ENCODE data around the gene HHIPL1. TPM values are rescaled to one million over a fixed set of nuclear protein-coding genes. Genes with fewer than 3 reads are reported as not detected.

HHIPL1 gene
- total RNA-seq, 3 donors from 2014 or later, result 1.3 to 4.6 (median 2.3) TPM

DNA sequence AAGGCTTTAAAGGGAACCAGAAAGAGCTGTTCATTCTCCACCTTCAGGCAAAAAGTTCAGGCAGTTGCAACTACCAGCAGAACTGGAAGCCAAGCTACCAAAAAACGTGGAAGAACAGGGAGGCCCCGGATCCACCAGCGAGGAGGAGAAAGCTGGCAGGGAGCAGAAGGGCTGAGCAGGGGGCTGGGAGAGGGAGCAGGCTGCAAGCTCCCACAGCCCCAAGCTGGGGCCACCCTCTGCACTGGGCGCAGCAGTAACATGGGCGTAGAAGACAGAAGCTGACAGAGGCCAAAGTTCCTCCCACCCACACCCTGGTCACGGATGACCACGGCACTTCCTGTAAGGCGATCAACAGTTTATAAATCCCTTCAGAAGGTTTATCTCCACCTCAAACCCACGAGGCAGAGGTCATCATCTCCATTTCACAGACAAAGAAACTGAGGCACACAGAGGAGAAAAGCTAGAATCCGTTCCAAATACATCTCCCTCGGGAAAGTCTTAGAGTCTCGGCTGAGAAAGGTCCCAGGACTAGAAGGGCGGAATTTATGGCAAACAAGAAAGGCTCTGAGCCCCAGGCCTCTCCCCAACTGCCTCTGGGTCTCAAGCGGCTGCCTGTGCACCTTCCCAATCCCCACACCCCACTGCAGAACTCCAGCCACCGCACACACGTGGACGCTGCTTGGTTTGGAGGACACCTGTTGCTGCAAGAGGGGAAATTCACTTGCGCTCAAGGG is 42.7 kb upstream of the HHIPL1 start:
- Histone ChIP-seq H3K4me3 (peak overlapping the region; percentile 20 to 88 (median 77)), H3K4me1 (peaks cover 6 to 14% of the 10 kb centered on the region in 2 donors)
- intact Hi-C loops (cut with DNase I; ENCODE audit: low total_unique reads), result loop anchor here (5.0 kb wide), 1 partner anchor 40 kb away; no protein-coding TSS in a partner anchor

DNA sequence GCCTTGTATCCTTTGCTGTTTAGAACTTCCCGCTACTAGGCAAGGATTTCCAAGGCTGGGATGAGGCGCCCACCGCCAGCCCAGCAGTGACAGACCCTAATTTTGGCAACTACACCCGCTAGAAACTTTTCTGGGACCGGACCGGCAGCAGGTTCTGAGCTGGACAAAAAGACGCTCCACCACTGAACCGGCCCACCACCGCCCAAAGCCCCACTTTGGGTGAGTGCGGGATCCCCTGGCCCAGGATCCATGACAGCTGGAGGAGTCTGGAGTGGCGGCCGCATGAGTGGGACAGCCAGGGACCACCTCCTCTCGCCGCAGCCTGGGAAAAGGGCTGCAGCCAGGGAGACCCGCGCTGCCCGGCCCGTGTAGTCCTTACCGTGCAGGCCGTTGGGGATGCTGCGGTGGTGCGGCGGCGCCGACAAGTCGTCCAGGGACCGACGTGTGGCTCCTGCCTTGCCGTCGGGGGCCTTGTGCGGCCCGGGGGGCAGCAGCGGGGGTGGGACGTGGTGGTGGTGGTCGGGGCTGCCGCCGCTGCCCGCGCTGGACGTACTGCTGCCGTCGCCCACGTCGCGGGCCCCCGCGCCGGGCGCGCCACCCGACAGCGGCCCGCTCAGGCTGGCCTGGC is 42.0 kb upstream of the HHIPL1 start:
- no peak for DNase-seq (ENCODE audit: low spot score in 2 of 2)
- Histone ChIP-seq H3K4me1 (peaks cover 6 to 14% of the 10 kb centered on the region in 2 donors), H3K4me3 (peak overlapping the region; percentile 20 to 88 (median 77)), H3K27ac (peak overlapping the region; percentile 39 to 52), H3K27me3 (no peaks in the 10 kb centered on the region), H3K36me3 (no peaks in the 10 kb centered on the region), H3K9me3 (no peaks in the 10 kb centered on the region)
- TF ChIP-seq, protein P1, sequence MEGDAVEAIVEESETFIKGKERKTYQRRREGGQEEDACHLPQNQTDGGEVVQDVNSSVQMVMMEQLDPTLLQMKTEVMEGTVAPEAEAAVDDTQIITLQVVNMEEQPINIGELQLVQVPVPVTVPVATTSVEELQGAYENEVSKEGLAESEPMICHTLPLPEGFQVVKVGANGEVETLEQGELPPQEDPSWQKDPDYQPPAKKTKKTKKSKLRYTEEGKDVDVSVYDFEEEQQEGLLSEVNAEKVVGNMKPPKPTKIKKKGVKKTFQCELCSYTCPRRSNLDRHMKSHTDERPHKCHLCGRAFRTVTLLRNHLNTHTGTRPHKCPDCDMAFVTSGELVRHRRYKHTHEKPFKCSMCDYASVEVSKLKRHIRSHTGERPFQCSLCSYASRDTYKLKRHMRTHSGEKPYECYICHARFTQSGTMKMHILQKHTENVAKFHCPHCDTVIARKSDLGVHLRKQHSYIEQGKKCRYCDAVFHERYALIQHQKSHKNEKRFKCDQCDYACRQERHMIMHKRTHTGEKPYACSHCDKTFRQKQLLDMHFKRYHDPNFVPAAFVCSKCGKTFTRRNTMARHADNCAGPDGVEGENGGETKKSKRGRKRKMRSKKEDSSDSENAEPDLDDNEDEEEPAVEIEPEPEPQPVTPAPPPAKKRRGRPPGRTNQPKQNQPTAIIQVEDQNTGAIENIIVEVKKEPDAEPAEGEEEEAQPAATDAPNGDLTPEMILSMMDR (IDR thresholded peaks at IDR 0.05), result no peak
- no peak for TF ChIP-seq POLR2A (IDR thresholded peaks at IDR 0.05)
- TF ChIP-seq POLR2AphosphoS5 (IDR thresholded peaks at IDR 0.05), result no peak
- intact Hi-C loops (cut with DNase I; ENCODE audit: low total_unique reads), result loop anchor here (5.0 kb wide), 1 partner anchor 41 kb away; no protein-coding TSS in a partner anchor

More for the DNA sequence above, 42.7 kb upstream of the HHIPL1 start:
- H3K9me3 ChIP-seq, result no peaks in the 10 kb centered on the region
- peak overlapping the region; percentile 39 to 52 for H3K27ac ChIP-seq
- no peaks in the 10 kb centered on the region for H3K36me3 ChIP-seq
- no peak for TF ChIP-seq POLR2AphosphoS5 (IDR thresholded peaks at IDR 0.05)
- TF ChIP-seq, protein P1 (IDR thresholded peaks at IDR 0.05), result no peak
- no peak for TF ChIP-seq POLR2A (IDR thresholded peaks at IDR 0.05)
- H3K27me3 ChIP-seq, result no peaks in the 10 kb centered on the region
- no peak for DNase-seq (ENCODE audit: low spot score in 2 of 2)

GRCh38 chr14:99603471-99604277 is 41.3 kb upstream of the HHIPL1 start, which contains the start of gene CCDC85C:
CCDC85C (minus strand) TSS chr14:99604207; CDS start chr14:99603959, 248 bp downstream.
- Histone ChIP-seq H3K4me1 (peaks cover 6 to 14% of the 10 kb centered on the region in 2 donors), H3K9me3 (no peaks in the 10 kb centered on the region), H3K4me3 (peak within 1 kb of the TSS; percentile 76 to 88 (median 77)), H3K27ac (peak within 1 kb of the TSS; percentile 89 to 94), H3K36me3 (no peaks in the 10 kb centered on the region), H3K27me3 (no peaks in the 10 kb centered on the region)
- no peak for DNase-seq (ENCODE audit: low spot score in 2 of 2)
- intact Hi-C loops (cut with DNase I; ENCODE audit: low total_unique reads), result loop anchor here (5.0 kb wide), 1 partner anchor 41 kb away; no protein-coding TSS in a partner anchor
- peak; percentile 21 to 55 (median 43) for TF ChIP-seq POLR2AphosphoS5 (IDR thresholded peaks at IDR 0.05)
- TF ChIP-seq, protein P1 (IDR thresholded peaks at IDR 0.05), result no peak
- TF ChIP-seq POLR2A (IDR thresholded peaks at IDR 0.05), result no peak

DNA sequence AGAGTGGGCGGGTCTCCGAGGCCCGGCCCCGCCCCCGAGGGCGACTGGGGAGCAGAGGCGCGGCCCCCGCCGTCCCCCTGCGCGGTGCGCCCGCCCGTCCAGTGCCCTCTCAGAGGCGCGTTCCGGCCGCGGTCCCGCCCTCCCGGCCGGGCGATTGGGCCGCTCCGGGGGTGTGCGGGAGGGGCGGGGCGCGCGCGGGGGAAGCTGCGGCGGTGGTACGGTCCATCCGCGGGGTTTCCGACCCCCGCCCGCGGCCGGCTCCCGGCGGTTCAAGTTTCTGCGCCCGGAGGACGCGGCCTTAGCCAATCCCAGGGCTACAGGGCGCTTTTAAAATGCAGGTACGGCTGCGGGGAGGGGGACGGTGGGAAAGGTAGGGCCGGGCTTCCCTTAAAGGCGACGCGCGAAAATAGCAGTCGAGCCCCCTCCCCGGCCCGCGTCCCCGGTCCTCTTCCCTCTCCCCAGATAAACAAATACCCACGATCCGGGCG is 40.6 kb upstream of the HHIPL1 start:
- Histone ChIP-seq H3K9me3 (no peaks in the 10 kb centered on the region), H3K4me3 (peak overlapping the region; percentile 76 to 88 (median 77)), H3K27me3 (no peaks in the 10 kb centered on the region), H3K27ac (peak overlapping the region; percentile 89 to 94), H3K4me1 (peaks cover 6 to 14% of the 10 kb centered on the region in 2 donors), H3K36me3 (no peaks in the 10 kb centered on the region)
- DNase-seq (ENCODE audit: low spot score in 2 of 2), result peak; percentile 95
- TF ChIP-seq POLR2A (IDR thresholded peaks at IDR 0.05) (peak; percentile 12), POLR2AphosphoS5 (IDR thresholded peaks at IDR 0.05) (peak; percentile 18 to 25 (median 24))
- TF ChIP-seq, protein P1 (IDR thresholded peaks at IDR 0.05), result no peak
- intact Hi-C loops (cut with DNase I; ENCODE audit: low total_unique reads), result loop anchor here (5.0 kb wide), 1 partner anchor 42 kb away; no protein-coding TSS in a partner anchor

All from breast epithelium (tissue), 4 donors.